Measurements from ENCODE around the gene DYRK4. TPM values are rescaled to one million over a fixed set of nuclear protein-coding genes. Genes with fewer than 3 reads are reported as not detected.

Gene DYRK4
- total RNA-seq, 1 experiment from 2014 or later = 27.1 TPM

DNA sequence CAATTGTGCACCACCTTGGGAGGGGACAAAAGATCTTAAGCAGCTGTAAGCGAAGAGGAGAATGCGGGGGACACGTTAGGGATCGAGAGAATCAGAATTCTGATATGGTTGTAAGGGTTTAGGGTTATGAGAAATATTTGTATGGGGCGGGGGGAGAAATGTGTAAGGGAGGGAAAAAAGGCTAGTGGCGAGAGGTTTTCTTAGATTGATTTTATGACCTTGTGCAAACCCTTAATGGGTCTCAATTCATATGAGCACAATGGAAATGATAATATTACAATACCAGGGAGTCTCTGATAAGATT, 87.3 kb downstream of the DYRK4 start:
- Histone ChIP-seq H3K4me3 (replicated peaks in 1 of 2; ENCODE audit: low read depth in 1 of 2, low read length in 2 of 2) (peak overlapping the region; percentile 94 to 97), H3K36me3 (ENCODE audit: control insufficient read depth in 1 of 2, insufficient read depth in 2 of 2, low read length in 2 of 2) (no peaks in the 10 kb centered on the region; a peak in 1 of 4 replicates), H4K20me1 (ENCODE audit: insufficient read depth) (no peaks in the 10 kb centered on the region; the same call in 1 of the 2 replicates), H2AFZ (ENCODE audit: low read depth, low read length, poor library complexity, severe bottlenecking) (peak overlapping the region; percentile 82), H3K4me1 (ENCODE audit: control insufficient read depth in 1 of 2, insufficient read depth in 2 of 2, low read length in 2 of 2) (peaks cover 10 to 19% of the 10 kb centered on the region in 2 experiments), H3K27ac (ENCODE audit: low read depth, low read length) (peak overlapping the region; percentile 77), H3K9me3 (ENCODE audit: control insufficient read depth in 1 of 2, insufficient read depth in 1 of 2, low read depth in 1 of 2, low read length in 2 of 2) (no peaks in the 10 kb centered on the region), H3K79me2 (ENCODE audit: insufficient read depth, low read length) (peaks cover 52% of the 10 kb centered on the region), H3K27me3 (ENCODE audit: insufficient read depth, low read length) (no peaks in the 10 kb centered on the region), H3K4me2 (ENCODE audit: low read length) (peak overlapping the region; percentile 78), H3K9me2 (ENCODE audit: insufficient read depth) (no peaks in the 10 kb centered on the region), H3K9ac (ENCODE audit: low read length) (peak overlapping the region; percentile 72)
- RAD21 ChIA-PET (ENCODE audit: low non-redundant PET in 1 of 2, low total read pairs in 2 of 2, uncharacterized antibody in 2 of 2, unreplicated experiment in 2 of 2) = no interaction called here
- TF ChIP-seq POLR2A (IDR thresholded peaks at IDR 0.05; ENCODE audit: borderline replicate concordance, extremely low read depth, insufficient read depth, insufficient read length) (no peak), JUND (IDR thresholded peaks at IDR 0.05) (no peak), EZH2 (IDR thresholded peaks at IDR 0.05) (no peak), SRF (IDR thresholded peaks at IDR 0.05; ENCODE audit: low read depth) (no peak), CEBPB (IDR thresholded peaks at IDR 0.05; ENCODE audit: low read depth) (no peak), CTCF (IDR thresholded peaks at IDR 0.05 in 2 of 3, conservative IDR thresholded peaks at IDR 0.05 in 1 of 3; ENCODE audit: borderline replicate concordance in 1 of 3, insufficient read depth in 1 of 3, low read depth in 2 of 3, low read length in 2 of 3) (no peak), ZNF274 (IDR thresholded peaks at IDR 0.05; ENCODE audit: low read depth, low read length) (no peak), SIN3A (IDR thresholded peaks at IDR 0.05; ENCODE audit: low read depth) (no peak), CBX3 (IDR thresholded peaks at IDR 0.05; ENCODE audit: low read depth) (no peak), TCF7L2 (IDR thresholded peaks at IDR 0.05; ENCODE audit: borderline replicate concordance, extremely low read depth, insufficient read depth, insufficient read length) (no peak), POLR2AphosphoS5 (IDR thresholded peaks at IDR 0.05; ENCODE audit: low read depth, low read length) (no peak), EGR1 (IDR thresholded peaks at IDR 0.05; ENCODE audit: low read depth) (no peak), YY1 (IDR thresholded peaks at IDR 0.05; ENCODE audit: extremely low read depth, insufficient replicate concordance, low read depth, low read length) (no peak)
- TF ChIP-seq, protein P1, sequence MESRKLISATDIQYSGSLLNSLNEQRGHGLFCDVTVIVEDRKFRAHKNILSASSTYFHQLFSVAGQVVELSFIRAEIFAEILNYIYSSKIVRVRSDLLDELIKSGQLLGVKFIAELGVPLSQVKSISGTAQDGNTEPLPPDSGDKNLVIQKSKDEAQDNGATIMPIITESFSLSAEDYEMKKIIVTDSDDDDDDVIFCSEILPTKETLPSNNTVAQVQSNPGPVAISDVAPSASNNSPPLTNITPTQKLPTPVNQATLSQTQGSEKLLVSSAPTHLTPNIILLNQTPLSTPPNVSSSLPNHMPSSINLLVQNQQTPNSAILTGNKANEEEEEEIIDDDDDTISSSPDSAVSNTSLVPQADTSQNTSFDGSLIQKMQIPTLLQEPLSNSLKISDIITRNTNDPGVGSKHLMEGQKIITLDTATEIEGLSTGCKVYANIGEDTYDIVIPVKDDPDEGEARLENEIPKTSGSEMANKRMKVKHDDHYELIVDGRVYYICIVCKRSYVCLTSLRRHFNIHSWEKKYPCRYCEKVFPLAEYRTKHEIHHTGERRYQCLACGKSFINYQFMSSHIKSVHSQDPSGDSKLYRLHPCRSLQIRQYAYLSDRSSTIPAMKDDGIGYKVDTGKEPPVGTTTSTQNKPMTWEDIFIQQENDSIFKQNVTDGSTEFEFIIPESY (IDR thresholded peaks at IDR 0.05; ENCODE audit: extremely low read depth, insufficient replicate concordance, low read length) = no peak
- ATAC-seq (no peak), DNase-seq (ENCODE audit: low read depth, low spot score) (no peak)
- POLR2A ChIA-PET = no interaction called here
- no TSS peak for BruUV-seq (replicated peaks)
- CTCF ChIA-PET = interaction anchor here (0.9 to 1.4 kb wide), 2 partner anchors 109 to 208 kb away, joined by 3 to 5 read pairs; no protein-coding TSS in a partner anchor
- intact Hi-C loops (cut with micrococcal nuclease) = loop anchor here (2.0 kb wide), 1 partner anchor 45 kb away; no protein-coding TSS in a partner anchor

All from HCT116 (cell line).